HG02970 (cell line): ENCODE data around the gene NPPA.

Experiments used
- ATAC-seq: cut with Tn5 transposase; IDR thresholded peaks from one replicate; pipeline ENCODE4 v1.9.1; 2021; ENCODE audit warnings: mild to moderate bottlenecking, moderate library complexity, moderate number of reproducible peaks; ENCODE audit not compliant: unreplicated experiment, low FRiP score

NPPA gene

GRCh38 chr1:11874624-11875023, 27.0 kb upstream of the NPPA start:
- ATAC-seq = no peak

- ATAC-seq = no peak
Observed at GRCh38 chr1:11874258-11874562, 26.6 kb upstream of the NPPA start.

DNA sequence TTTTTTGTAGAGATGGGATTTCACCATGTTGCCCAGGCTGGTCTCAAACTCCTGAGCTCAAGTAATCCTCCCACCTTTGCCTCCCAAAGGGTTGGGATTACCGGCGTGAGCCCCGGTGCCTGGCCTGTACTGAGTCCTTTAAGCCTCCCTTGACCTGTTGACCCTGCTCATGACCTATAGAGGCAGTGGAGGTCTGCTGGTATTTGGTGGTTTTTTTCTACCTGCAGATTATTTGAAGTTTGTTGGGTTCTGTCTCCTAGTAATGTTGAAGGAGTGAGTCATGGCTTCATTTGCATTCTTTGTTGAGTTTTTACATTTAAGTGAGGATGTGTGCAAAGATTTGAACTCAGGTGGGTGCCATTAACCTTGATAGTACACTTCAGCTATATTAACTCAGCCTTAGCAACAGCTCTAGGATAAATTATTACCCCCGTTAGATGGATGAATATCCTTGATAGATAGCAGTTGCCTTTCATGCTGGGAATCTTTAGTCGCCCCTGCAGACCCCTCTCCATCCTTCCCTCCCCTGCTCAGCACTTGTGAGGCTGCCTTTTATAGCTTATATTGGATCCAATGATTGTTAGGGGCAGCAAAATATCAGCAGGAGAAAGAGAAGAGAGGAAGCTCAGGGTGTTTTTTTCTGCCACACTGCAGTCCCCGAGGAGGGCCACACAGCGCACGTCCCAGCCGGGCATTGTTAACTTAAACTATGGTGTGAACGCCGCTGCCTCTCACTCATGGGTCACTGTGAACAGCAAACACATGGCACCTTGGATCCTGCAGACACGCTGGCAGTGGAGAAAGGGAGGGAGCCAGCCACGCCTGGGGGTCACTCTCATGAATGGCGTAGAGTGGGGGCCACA, 26.0 kb upstream of the NPPA start:
- ATAC-seq = no peak

- ATAC-seq = no peak
Observed at GRCh38 chr1:11872545-11872944, 25.0 kb upstream of the NPPA start.

GRCh38 chr1:11869650-11870207, 22.1 kb upstream of the NPPA start:
- ATAC-seq = no peak

GRCh38 chr1:11869104-11869503, 21.5 kb upstream of the NPPA start:
- no peak for ATAC-seq

- no peak for ATAC-seq
Observed at GRCh38 chr1:11868331-11868980, 20.9 kb upstream of the NPPA start.

DNA sequence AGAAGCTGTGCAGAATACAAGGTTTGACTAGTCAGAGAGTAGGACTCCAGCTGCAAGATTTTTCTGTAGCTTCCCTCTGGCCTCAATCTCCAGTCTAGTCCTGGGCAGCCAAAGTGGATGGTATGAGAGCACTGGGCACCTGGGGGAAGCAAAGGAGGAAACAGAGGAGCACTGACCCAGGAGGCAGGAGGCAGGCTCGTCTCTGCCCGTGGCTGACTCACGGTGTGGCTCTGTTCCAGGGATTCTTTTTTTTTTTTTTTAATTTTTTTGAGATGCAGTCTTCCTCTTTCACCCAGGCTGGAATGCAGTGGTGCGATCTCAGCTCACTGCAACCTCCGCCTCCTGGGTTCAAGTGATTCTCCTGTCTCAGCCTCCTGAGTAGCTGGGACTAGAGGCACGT, 15.3 kb upstream of the NPPA start:
- ATAC-seq = no peak

DNA sequence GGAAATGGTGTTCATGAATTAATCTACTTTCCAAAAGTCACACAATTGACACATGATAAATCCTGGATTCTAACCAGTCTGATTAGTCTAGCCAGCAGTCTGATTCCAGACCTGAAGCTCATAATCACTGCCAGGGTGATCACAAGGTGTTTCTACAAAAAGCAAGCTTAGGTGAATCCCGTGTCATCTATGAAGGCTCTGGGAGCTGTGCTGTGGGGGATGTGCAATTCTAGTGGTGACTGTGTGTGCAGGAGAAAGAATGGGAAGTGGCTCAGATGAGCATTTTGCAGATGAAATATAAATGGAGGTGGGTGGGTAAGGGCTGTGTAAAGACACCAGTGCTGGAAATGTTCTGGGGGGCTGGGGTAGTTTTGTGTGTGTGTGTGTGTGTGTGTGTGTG, 13.0 kb upstream of the NPPA start:
- no peak for ATAC-seq

GRCh38 chr1:11860083-11860482, 12.5 kb upstream of the NPPA start:
- no peak for ATAC-seq

GRCh38 chr1:11858968-11859871, 11.6 kb upstream of the NPPA start:
- no peak for ATAC-seq

- ATAC-seq = no peak
Observed at GRCh38 chr1:11858613-11858967, 11.0 kb upstream of the NPPA start, which contains the start of gene NPPB. Gene NPPB (minus strand): TSS chr1:11858945. CDS start chr1:11858833, 112 bp downstream.

GRCh38 chr1:11858158-11858557, 10.6 kb upstream of the NPPA start:
- no peak for ATAC-seq

GRCh38 chr1:11857164-11857851, 9.7 kb upstream of the NPPA start:
- ATAC-seq = no peak

DNA sequence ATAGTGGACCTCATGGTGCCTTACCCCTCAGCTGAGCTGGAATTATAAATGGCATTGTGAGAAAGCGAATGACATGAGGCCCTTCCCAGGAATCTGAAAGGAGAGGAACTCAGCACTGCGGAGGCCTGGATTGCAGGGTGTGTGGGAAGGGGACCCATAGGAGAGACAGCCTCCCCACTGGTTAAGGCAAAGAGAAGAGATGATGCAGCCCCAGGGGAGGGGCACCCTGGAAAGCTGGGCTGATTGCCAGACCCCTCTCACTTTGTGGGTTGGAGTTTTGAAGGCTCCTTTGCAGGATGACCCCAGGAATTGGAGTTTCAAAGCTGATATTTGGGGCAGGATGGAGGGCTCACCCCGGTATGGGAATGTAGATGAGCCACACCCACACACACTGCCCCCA, 9.1 kb upstream of the NPPA start:
- ATAC-seq = no peak

- no peak for ATAC-seq
Observed at GRCh38 chr1:11855430-11855829, 7.8 kb upstream of the NPPA start.

GRCh38 chr1:11854519-11854918, 6.9 kb upstream of the NPPA start:
- no peak for ATAC-seq

DNA sequence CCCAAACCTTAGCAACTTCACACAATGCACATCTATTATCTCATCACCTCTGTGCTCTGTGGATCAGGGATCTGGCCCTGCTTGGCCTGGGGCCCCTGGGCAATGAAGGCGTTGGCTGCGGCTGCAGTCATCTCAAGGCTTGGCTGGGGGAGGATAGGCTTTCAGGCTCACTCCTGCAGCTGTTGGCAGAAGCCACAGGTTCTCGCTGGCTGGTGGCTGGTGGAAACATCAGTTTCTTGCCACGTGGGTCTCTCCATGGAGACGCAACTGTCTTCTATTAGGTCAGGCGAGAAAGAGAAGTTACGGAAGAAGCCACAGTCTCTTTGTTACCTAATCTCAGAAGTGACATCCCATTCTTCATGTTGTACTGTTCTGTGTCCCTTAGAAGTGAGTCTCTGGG, 3.6 kb upstream of the NPPA start:
- no peak for ATAC-seq

GRCh38 chr1:11850156-11850555, 2.6 kb upstream of the NPPA start:
- no peak for ATAC-seq

DNA sequence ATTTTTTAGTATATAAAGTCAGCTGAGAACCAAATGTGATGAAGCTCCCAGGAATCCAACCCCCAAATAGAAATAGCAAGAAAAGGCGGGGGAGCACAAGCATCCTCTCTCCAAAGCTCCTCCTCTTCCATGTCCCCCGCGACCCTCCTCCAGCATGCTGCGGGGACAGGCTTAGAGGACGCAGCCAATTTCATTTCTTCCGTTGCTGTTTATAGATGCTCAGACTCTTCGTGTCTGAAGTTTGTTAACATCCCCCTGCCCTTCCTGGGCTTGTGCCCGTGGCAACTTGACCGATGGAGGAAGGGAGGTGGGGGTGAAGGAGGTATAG, 754 bp upstream of the NPPA start:
- no peak for ATAC-seq
